Smooth muscle cell (in vitro differentiated cells): ENCODE measurements around the gene ALOX15B. TPM values are rescaled to one million over a fixed set of nuclear protein-coding genes. Genes with fewer than 3 reads are reported as not detected.

Experiments used
- DNase-seq: peaks from one replicate; lab custom pipeline; 2025; ENCODE audit not compliant: unreplicated experiment; lab: John Stamatoyannopoulos, UW
- H2AFZ ChIP-seq: fragments of 200-600 bp; sonication (generic); 2 replicates; pipeline ENCODE4 v1.6.0; 2016; ENCODE audit warnings: antibody characterized with exemption, low read depth, mild to moderate bottlenecking
- H3F3A ChIP-seq: fragments of 200-600 bp; sonication (generic); 2 replicates; pipeline ENCODE4 v1.6.0; 2017; ENCODE audit warnings: antibody characterized with exemption, low read depth
- H3K27ac ChIP-seq: fragments of 200-600 bp; sonication (generic); 2 replicates; pipeline ENCODE4 v1.5.1; 2016; ENCODE audit warnings: low read depth, mild to moderate bottlenecking
- H3K27me3 ChIP-seq: fragments of 200-600 bp; sonication (generic); 2 replicates; pipeline ENCODE4 v1.6.1; 2016; ENCODE audit warnings: low read depth, mild to moderate bottlenecking
- H3K36me3 ChIP-seq: fragments of 200-600 bp; sonication (generic); 2 replicates; pipeline ENCODE4 v1.5.1; 2016; ENCODE audit warnings: low read depth
- H3K4me1 ChIP-seq: fragments of 200-600 bp; sonication (generic); 2 replicates; pipeline ENCODE4 v1.5.1; 2016; ENCODE audit warnings: low read depth
- H3K4me2 ChIP-seq: fragments of 200-600 bp; sonication (generic); 2 replicates; pipeline ENCODE4 v1.6.0; 2016; ENCODE audit warnings: mild to moderate bottlenecking
- H3K4me3 ChIP-seq: fragments of 200-600 bp; sonication (generic); 2 replicates; pipeline ENCODE4 v1.5.1; 2016; ENCODE audit warnings: mild to moderate bottlenecking
- H3K79me2 ChIP-seq: fragments of 200-600 bp; sonication (generic); 2 replicates; pipeline ENCODE4 v1.6.0; 2016; ENCODE audit warnings: low read depth, mild to moderate bottlenecking
- H3K9ac ChIP-seq: fragments of 200-600 bp; sonication (generic); 2 replicates; pipeline ENCODE4 v1.6.0; 2016; ENCODE audit warnings: low read depth
- H3K9me3 ChIP-seq: fragments of 200-600 bp; sonication (generic); replicated peaks from 2 replicates; pipeline ENCODE4 v1.5.1; 2016; ENCODE audit warnings: low read depth
- H4K20me1 ChIP-seq: fragments of 200-600 bp; sonication (generic); 2 replicates; pipeline ENCODE4 v1.6.0; 2016; ENCODE audit warnings: low read depth
- WGBS: methylation state at CpG from one replicate; pipeline ENCODE4 v1.1.7; 2016; ENCODE audit warnings: low lambda C conversion rate; 5-methylcytosine and 5-hydroxymethylcytosine counted together
- polyA plus RNA-seq: library from polyadenylated mRNA; unstranded; fragments of >200 nt; fragmentation: Nextera tagmentation; extraction: Ambion mirVana; gene quantifications from 2 replicates; pipeline ENCODE4 v1.2.1, GENCODE V29; 2016
- total RNA-seq: library from RNA; depleted of rRNA; stranded (reverse); fragments of >200 nt; gene quantifications from 2 replicates; pipeline ENCODE4 v1.2.3, GENCODE V29; 2014
- TF ChIP-seq, protein P1 (sequence below): fragments of 200-600 bp; sonication (generic); IDR thresholded peaks from 2 replicates; pipeline ENCODE4 v1.5.1; 2017; ENCODE audit warnings: borderline replicate concordance, mild to moderate bottlenecking, antibody characterized with exemption; ENCODE audit not compliant: insufficient read depth, poor library complexity, severe bottlenecking

ALOX15B gene
- total and polyA plus RNA-seq, 2 experiments from 2014 or later, result 0.27 to 0.69 TPM

- H3K4me2 ChIP-seq, result no peak overlapping the region
- H3K27me3 ChIP-seq, result peaks cover 97% of the 10 kb centered on the region
- no peaks in the 10 kb centered on the region for H3K9me3 ChIP-seq
Measured at GRCh38 chr17:8072341-8072728, 33.5 kb downstream of the ALOX15B start.

GRCh38 chr17:8072729-8073461, 34.0 kb downstream of the ALOX15B start:
- Histone ChIP-seq H3K4me3 (no peak overlapping the region), H3K9me3 (no peaks in the 10 kb centered on the region), H3K9ac (no peak overlapping the region), H3K4me2 (peak overlapping the region; percentile 46), H3K79me2 (no peaks in the 10 kb centered on the region), H4K20me1 (no peaks in the 10 kb centered on the region), H3F3A (no peaks in the 10 kb centered on the region), H3K27me3 (peaks cover 98% of the 10 kb centered on the region), H3K27ac (no peak overlapping the region), H2AFZ (no peak overlapping the region), H3K36me3 (no peaks in the 10 kb centered on the region), H3K4me1 (peaks cover 10% of the 10 kb centered on the region)
- DNase-seq, result no peak
- TF ChIP-seq, protein P1, sequence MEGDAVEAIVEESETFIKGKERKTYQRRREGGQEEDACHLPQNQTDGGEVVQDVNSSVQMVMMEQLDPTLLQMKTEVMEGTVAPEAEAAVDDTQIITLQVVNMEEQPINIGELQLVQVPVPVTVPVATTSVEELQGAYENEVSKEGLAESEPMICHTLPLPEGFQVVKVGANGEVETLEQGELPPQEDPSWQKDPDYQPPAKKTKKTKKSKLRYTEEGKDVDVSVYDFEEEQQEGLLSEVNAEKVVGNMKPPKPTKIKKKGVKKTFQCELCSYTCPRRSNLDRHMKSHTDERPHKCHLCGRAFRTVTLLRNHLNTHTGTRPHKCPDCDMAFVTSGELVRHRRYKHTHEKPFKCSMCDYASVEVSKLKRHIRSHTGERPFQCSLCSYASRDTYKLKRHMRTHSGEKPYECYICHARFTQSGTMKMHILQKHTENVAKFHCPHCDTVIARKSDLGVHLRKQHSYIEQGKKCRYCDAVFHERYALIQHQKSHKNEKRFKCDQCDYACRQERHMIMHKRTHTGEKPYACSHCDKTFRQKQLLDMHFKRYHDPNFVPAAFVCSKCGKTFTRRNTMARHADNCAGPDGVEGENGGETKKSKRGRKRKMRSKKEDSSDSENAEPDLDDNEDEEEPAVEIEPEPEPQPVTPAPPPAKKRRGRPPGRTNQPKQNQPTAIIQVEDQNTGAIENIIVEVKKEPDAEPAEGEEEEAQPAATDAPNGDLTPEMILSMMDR, result no peak
- WGBS, result 12% methylated on average over 38 of the region's 40 CpGs

More at GRCh38 chr17:8072341-8072728, 33.5 kb downstream of the ALOX15B start:
- TF ChIP-seq, protein P1, result no peak
- 17% methylated on average over 28 of the region's 28 CpGs for WGBS
- peaks cover 10% of the 10 kb centered on the region for H3K4me1 ChIP-seq
- H4K20me1 ChIP-seq, result no peaks in the 10 kb centered on the region
- H3F3A ChIP-seq, result no peaks in the 10 kb centered on the region
- no peak overlapping the region for H3K9ac ChIP-seq
- no peaks in the 10 kb centered on the region for H3K36me3 ChIP-seq
- no peaks in the 10 kb centered on the region for H3K79me2 ChIP-seq
- H2AFZ ChIP-seq, result no peak overlapping the region
- no peak overlapping the region for H3K4me3 ChIP-seq
- no peak overlapping the region for H3K27ac ChIP-seq
- DNase-seq, result no peak

DNA sequence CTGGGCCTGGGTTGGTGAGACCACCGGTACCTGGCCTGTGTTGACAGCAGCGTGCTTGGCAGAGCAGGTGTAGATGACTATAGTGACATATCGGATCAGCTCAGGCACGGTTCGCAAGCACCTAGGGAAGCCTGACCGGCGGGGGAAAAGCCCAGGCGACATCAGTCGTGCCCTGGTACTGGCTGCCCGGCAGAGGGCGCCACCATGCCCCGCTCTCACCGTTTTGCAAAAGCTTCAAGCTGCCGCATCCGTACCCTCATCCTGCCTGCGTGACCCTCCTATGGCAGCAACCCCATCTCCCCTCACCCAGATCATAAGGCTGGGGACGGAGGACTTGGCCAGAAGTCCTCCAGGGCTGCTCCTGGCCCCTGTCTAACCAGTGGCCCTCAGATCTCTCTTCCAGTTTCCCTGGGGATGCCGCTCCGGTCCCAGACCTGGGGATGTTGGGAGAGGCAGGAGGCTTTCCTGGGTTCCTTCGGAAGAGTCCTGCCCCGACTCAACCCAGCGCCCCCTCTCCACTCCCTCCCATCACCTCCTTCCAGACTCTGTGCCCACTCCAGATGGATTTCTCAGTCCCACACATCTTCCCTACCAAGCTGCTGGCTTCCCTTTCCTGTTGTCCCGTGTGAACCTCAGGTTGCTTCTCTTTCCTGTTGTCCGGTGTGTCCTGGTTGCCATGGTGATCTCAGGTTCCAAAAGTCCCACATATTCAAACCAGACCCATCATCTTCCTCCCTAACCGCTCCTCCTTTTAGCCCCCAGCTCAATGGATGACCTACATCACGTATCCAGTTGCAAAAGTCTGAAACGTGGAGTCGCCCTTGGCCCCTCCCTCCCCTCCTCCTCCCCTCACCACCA, 35.0 kb downstream of the ALOX15B start:
- peaks cover 10% of the 10 kb centered on the region for H3K4me1 ChIP-seq
- H3F3A ChIP-seq, result no peaks in the 10 kb centered on the region
- peak; percentile 20 for DNase-seq
- TF ChIP-seq, protein P1, result peak; percentile 85
- no peak overlapping the region for H3K9ac ChIP-seq
- no peaks in the 10 kb centered on the region for H3K36me3 ChIP-seq
- peak overlapping the region; percentile 46 for H3K4me2 ChIP-seq
- no peaks in the 10 kb centered on the region for H3K9me3 ChIP-seq
- H3K27me3 ChIP-seq, result peaks cover 97% of the 10 kb centered on the region
- H4K20me1 ChIP-seq, result no peaks in the 10 kb centered on the region
- no peak overlapping the region for H3K27ac ChIP-seq
- no peak overlapping the region for H3K4me3 ChIP-seq
- H3K79me2 ChIP-seq, result no peaks in the 10 kb centered on the region
- WGBS, result 13% methylated on average over 28 of the region's 28 CpGs
- H2AFZ ChIP-seq, result no peak overlapping the region
